A673 (cell line): ENCODE measurements around the gene LRRC3. TPM values are rescaled to one million over a fixed set of nuclear protein-coding genes. Genes with fewer than 3 reads are reported as not detected.

Experiments
- BruUV-seq: library from RNA; stranded (reverse); fragments of 400-500 nt; replicated peaks from 2 replicates; lab custom pipeline; 2021; lab: Mats Ljungman, UMichigan
- CTCF ChIA-PET: fragments of 300-600 bp; sonication (Branson Sonifier 250); formaldehyde crosslinking; loops from one replicate; lab custom pipeline; 2022; ENCODE audit warnings: antibody characterized with exemption; lab: Charles Lee
- POLR2A ChIA-PET: fragments of 300-600 bp; sonication (Branson Sonifier 250); formaldehyde crosslinking; loops from one replicate; lab custom pipeline; 2022; ENCODE audit warnings: antibody characterized with exemption; ENCODE audit not compliant: low non-redundant PET; lab: Charles Lee
- DNase-seq: peaks from one replicate; pipeline ENCODE4 v3.0.0-alpha.2; 2015; ENCODE audit warnings: low spot score
- H3K27ac ChIP-seq: fragments of 200-600 bp; sonication (generic); 2 replicates; pipeline ENCODE4 v1.5.1; 2016; ENCODE audit warnings: mixed run types, low read depth, mild to moderate bottlenecking, mixed read lengths, antibody characterized with exemption, low read length; ENCODE audit not compliant: poor library complexity, severe bottlenecking
- H3K27me3 ChIP-seq: fragments of 200-600 bp; sonication (generic); replicated peaks from 2 replicates; pipeline ENCODE4 v1.6.1; 2017; ENCODE audit warnings: mixed run types, low read depth, mild to moderate bottlenecking, mixed read lengths, antibody characterized with exemption, low read length; ENCODE audit not compliant: insufficient read depth, poor library complexity
- H3K36me3 ChIP-seq: fragments of 200-600 bp; sonication (generic); 2 replicates; pipeline ENCODE4 v1.6.1; 2016; ENCODE audit warnings: mixed run types, mild to moderate bottlenecking, mixed read lengths, antibody characterized with exemption, low read length; ENCODE audit not compliant: insufficient read depth, poor library complexity, severe bottlenecking
- H3K4me1 ChIP-seq: fragments of 200-600 bp; sonication (generic); 2 replicates; pipeline ENCODE4 v1.6.1; 2017; ENCODE audit warnings: mixed run types, mild to moderate bottlenecking, mixed read lengths, antibody characterized with exemption, low read length; ENCODE audit not compliant: insufficient read depth, poor library complexity, severe bottlenecking
- H3K4me3 ChIP-seq: fragments of 200-600 bp; sonication (generic); 2 replicates; pipeline ENCODE4 v1.5.1; 2016; ENCODE audit warnings: low read depth, mixed run types, mild to moderate bottlenecking, mixed read lengths, low read length; ENCODE audit not compliant: poor library complexity, severe bottlenecking
- H3K9me3 ChIP-seq: fragments of 200-600 bp; sonication (generic); 2 replicates; pipeline ENCODE4 v1.6.1; 2016; ENCODE audit warnings: mixed run types, low read depth, mild to moderate bottlenecking, mixed read lengths, antibody characterized with exemption, low read length; ENCODE audit not compliant: poor library complexity, severe bottlenecking
- CTCF ChIP-seq: fragments of 300-800, 200-600 bp; sonication (generic); conservative IDR thresholded peaks from 2 replicates; pipeline ENCODE4 v1.5.1; 2017; ENCODE audit warnings: low read depth, mild to moderate bottlenecking, antibody characterized with exemption, low read length, moderate library complexity, mixed read lengths
- EZH2 ChIP-seq: fragments of 200-600 bp; sonication (generic); IDR thresholded peaks from 2 replicates; pipeline ENCODE4 v1.6.1; 2017; ENCODE audit warnings: borderline replicate concordance, low read depth, mild to moderate bottlenecking, mixed read lengths, antibody characterized with exemption, low read length; ENCODE audit not compliant: poor library complexity, severe bottlenecking
- intact Hi-C: fragments of 100-400 bp; cut with micrococcal nuclease; formaldehyde crosslinking; loops from one replicate; pipeline ENCODE4 v1.10.0; 2022; ENCODE audit not compliant: unreplicated experiment
- total RNA-seq: library from RNA; stranded (reverse); gene quantifications from 2 replicates; pipeline ENCODE4 v1.2.3, GENCODE V29; 2021

LRRC3 gene
- total RNA-seq, 1 experiment from 2014 or later, result 1.5 TPM

- TF ChIP-seq EZH2 (no peak), CTCF (no peak)
- no peak for DNase-seq
- CTCF ChIA-PET, result no interaction called here
- intact Hi-C loops, result no loop called here
- POLR2A ChIA-PET, result no interaction called here
- H3K9me3 ChIP-seq, result no peaks in the 10 kb centered on the region
- H3K27ac ChIP-seq, result no peak overlapping the region
- no peaks in the 10 kb centered on the region for H3K27me3 ChIP-seq
- no TSS peak for BruUV-seq
- no peak overlapping the region for H3K4me3 ChIP-seq
- H3K36me3 ChIP-seq, result no peaks in the 10 kb centered on the region
- no peaks in the 10 kb centered on the region for H3K4me1 ChIP-seq
Observed at GRCh38 chr21:44484498-44485253, 29.4 kb downstream of the LRRC3 start.

- CTCF ChIA-PET, result no interaction called here
- H3K4me3 ChIP-seq, result no peak overlapping the region
Observed at GRCh38 chr21:44485254-44485793, 30.0 kb downstream of the LRRC3 start.

GRCh38 chr21:44485796-44486195 is 30.5 kb downstream of the LRRC3 start:
- BruUV-seq, result no TSS peak
- H3K36me3 ChIP-seq, result no peaks in the 10 kb centered on the region
- ChIA-PET POLR2A (no interaction called here), CTCF (no interaction called here)
- H3K27me3 ChIP-seq, result no peaks in the 10 kb centered on the region
- H3K9me3 ChIP-seq, result no peaks in the 10 kb centered on the region
- intact Hi-C loops, result no loop called here
- no peak overlapping the region for H3K27ac ChIP-seq
- no peak for DNase-seq
- no peaks in the 10 kb centered on the region for H3K4me1 ChIP-seq
- no peak for TF ChIP-seq CTCF
- TF ChIP-seq EZH2, result no peak
- no peak overlapping the region for H3K4me3 ChIP-seq

More at GRCh38 chr21:44485254-44485793, 30.0 kb downstream of the LRRC3 start:
- intact Hi-C loops, result no loop called here
- TF ChIP-seq CTCF, result no peak
- TF ChIP-seq EZH2, result no peak
- DNase-seq, result no peak
- no peaks in the 10 kb centered on the region for H3K4me1 ChIP-seq
- no peaks in the 10 kb centered on the region for H3K36me3 ChIP-seq
- POLR2A ChIA-PET, result no interaction called here
- no peak overlapping the region for H3K27ac ChIP-seq
- H3K27me3 ChIP-seq, result no peaks in the 10 kb centered on the region
- BruUV-seq, result no TSS peak
- H3K9me3 ChIP-seq, result no peaks in the 10 kb centered on the region
